Neuronal stem cell (in vitro differentiated cells): ENCODE measurements around the gene PRLR.

ENCODE experiments used
- DNase-seq: peaks from one replicate; pipeline ENCODE4 v3.0.0-alpha.2; 2013; ENCODE audit warnings: low spot score
- H2AFZ ChIP-seq: one replicate; pipeline ENCODE4 v1.6.1; 2013; ENCODE audit warnings: mild to moderate bottlenecking, low read length, inconsistent platforms
- H2AK5ac ChIP-seq: 2 replicates; pipeline ENCODE4 v1.6.1; 2013; ENCODE audit warnings: low read depth, mild to moderate bottlenecking, inconsistent platforms, low read length, moderate library complexity, mixed read lengths
- H2BK120ac ChIP-seq: 2 replicates; pipeline ENCODE4 v1.6.1; 2013; ENCODE audit warnings: low read depth, mild to moderate bottlenecking, inconsistent platforms, low read length, moderate library complexity, mixed read lengths
- H2BK12ac ChIP-seq: one replicate; pipeline ENCODE4 v1.6.1; 2013; ENCODE audit warnings: low read length, inconsistent platforms
- H2BK15ac ChIP-seq: 2 replicates; pipeline ENCODE4 v1.6.1; 2013; ENCODE audit warnings: mild to moderate bottlenecking, low read length, inconsistent platforms, mixed read lengths
- H2BK5ac ChIP-seq: one replicate; pipeline ENCODE4 v1.6.1; 2013; ENCODE audit warnings: inconsistent platforms, mild to moderate bottlenecking, low read length, moderate library complexity
- H3K14ac ChIP-seq: one replicate; pipeline ENCODE4 v1.6.1; 2013; ENCODE audit warnings: low read length, inconsistent platforms
- H3K18ac ChIP-seq: 2 replicates; pipeline ENCODE4 v1.6.1; 2013; ENCODE audit warnings: low read length, inconsistent platforms
- H3K23ac ChIP-seq: 2 replicates; pipeline ENCODE4 v1.6.1; 2013; ENCODE audit warnings: low read depth, mild to moderate bottlenecking, mixed read lengths, low read length, inconsistent platforms; ENCODE audit not compliant: poor library complexity
- H3K27ac ChIP-seq: replicated peaks from 3 replicates; pipeline ENCODE4 v1.5.1; 2013; ENCODE audit warnings: low read length, inconsistent platforms
- H3K27me3 ChIP-seq, 3 experiments: 2 replicates each; pipeline ENCODE4 v1.6.1; 2013; ENCODE audit warnings: low read length in 3 of 3, mild to moderate bottlenecking in 2 of 3, inconsistent platforms in 1 of 3, low read depth in 1 of 3, mixed read lengths in 1 of 3, moderate library complexity in 1 of 3; ENCODE audit not compliant: control insufficient read depth in 3 of 3, insufficient read depth in 3 of 3
- H3K36me3 ChIP-seq, 2 donors: replicated peaks in 1 of 2; 2 replicates each; pipeline ENCODE4 v1.6.1; 2013; ENCODE audit warnings: low read length in 2 of 2; ENCODE audit not compliant: control insufficient read depth in 2 of 2, insufficient read depth in 2 of 2
- H3K4ac ChIP-seq: 2 replicates; pipeline ENCODE4 v1.6.1; 2013; ENCODE audit warnings: inconsistent platforms, mild to moderate bottlenecking, low read length, moderate library complexity
- H3K4me1 ChIP-seq, 2 donors: 1 replicate in 1 of 2; 2 replicates in 1 of 2; pipeline ENCODE4 v1.6.1; 2013; ENCODE audit warnings: low read length in 2 of 2, low read depth in 1 of 2; ENCODE audit not compliant: control insufficient read depth in 2 of 2, insufficient read depth in 1 of 2
- H3K4me2 ChIP-seq: one replicate; pipeline ENCODE4 v1.6.1; 2013; ENCODE audit warnings: mild to moderate bottlenecking, low read length, inconsistent platforms; ENCODE audit not compliant: insufficient read depth, poor library complexity, severe bottlenecking
- H3K4me3 ChIP-seq, 2 donors: 2 replicates each; pipeline ENCODE4 v1.5.1; 2013; ENCODE audit warnings: low read length in 2 of 2, mild to moderate bottlenecking in 2 of 2, inconsistent platforms in 1 of 2, moderate library complexity in 1 of 2
- H3K79me1 ChIP-seq: one replicate; pipeline ENCODE4 v1.6.1; 2013; ENCODE audit warnings: low read depth, mild to moderate bottlenecking, inconsistent platforms, low read length, moderate library complexity
- H3K9ac ChIP-seq: one replicate; pipeline ENCODE4 v1.6.1; 2013; ENCODE audit warnings: mild to moderate bottlenecking, low read depth, low read length, inconsistent platforms; ENCODE audit not compliant: poor library complexity
- H3K9me3 ChIP-seq, 2 donors: replicated peaks in 1 of 2; 2 replicates each; pipeline versions ENCODE3 to v1.6.1; 2013; ENCODE audit warnings: low read length in 2 of 2, mild to moderate bottlenecking in 2 of 2, inconsistent platforms in 1 of 2, low read depth in 1 of 2, mixed read lengths in 1 of 2, moderate library complexity in 1 of 2; ENCODE audit not compliant: control insufficient read depth in 2 of 2, insufficient read depth in 1 of 2
- H4K8ac ChIP-seq: one replicate; pipeline ENCODE4 v1.6.1; 2013; ENCODE audit warnings: low read depth, mild to moderate bottlenecking, inconsistent platforms, low read length, moderate library complexity
- H4K91ac ChIP-seq: one replicate; pipeline ENCODE4 v1.6.1; 2013; ENCODE audit warnings: low read length, low read depth, mild to moderate bottlenecking, inconsistent platforms; ENCODE audit not compliant: poor library complexity
- WGBS, 2 donors: extraction: QIAGEN DNeasy Blood & Tissue Kit; methylation state at CpG; one replicate each; pipeline ENCODE4 v1.1.7; 2013; ENCODE audit warnings: missing lambda C conversion rate in 2 of 2, mixed read lengths in 1 of 2; ENCODE audit not compliant: insufficient read length in 2 of 2, insufficient replicate concordance in 1 of 2; ENCODE audit errors: extremely low coverage in 2 of 2; 5-methylcytosine and 5-hydroxymethylcytosine counted together

PRLR gene

DNA sequence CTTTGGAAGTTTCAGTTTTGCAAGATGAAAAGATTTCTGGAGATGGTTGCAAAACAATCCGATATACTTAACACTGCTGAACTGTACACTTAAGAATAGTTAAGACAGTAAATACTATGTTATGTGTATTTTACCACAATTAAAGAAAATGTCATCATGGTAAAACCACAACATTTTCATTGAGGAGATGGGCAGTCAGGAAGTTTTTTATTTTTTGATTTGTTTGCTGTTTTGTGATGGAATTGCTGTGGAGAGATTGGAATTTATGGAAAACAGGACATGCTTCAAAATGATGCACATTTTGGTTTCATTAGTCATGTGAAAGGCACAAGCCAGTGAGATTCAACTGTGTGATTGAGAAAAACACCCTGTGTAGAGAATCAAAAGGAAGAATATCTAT lies 92.1 kb downstream of the PRLR start:
- no peaks in the 10 kb centered on the region for H3K9me3 ChIP-seq
- H3K9ac ChIP-seq, result no peak overlapping the region
- no peak overlapping the region for H3K18ac ChIP-seq
- H4K8ac ChIP-seq, result no peak overlapping the region
- H3K36me3 ChIP-seq, result no peaks in the 10 kb centered on the region
- no peak overlapping the region for H2AFZ ChIP-seq
- no peak overlapping the region for H3K23ac ChIP-seq
- H2BK120ac ChIP-seq, result no peak overlapping the region
- no peak overlapping the region for H2BK15ac ChIP-seq
- H2BK5ac ChIP-seq, result no peak overlapping the region
- no peaks in the 10 kb centered on the region for H3K27me3 ChIP-seq
- no peak overlapping the region for H4K91ac ChIP-seq
- H3K4me2 ChIP-seq, result no peak overlapping the region
- no peak for DNase-seq
- no peak overlapping the region for H2BK12ac ChIP-seq
- no peak overlapping the region for H3K27ac ChIP-seq
- WGBS, 2 donors, result no CpG with 5 or more reads among the region's 1 CpG
- no peak overlapping the region for H2AK5ac ChIP-seq
- no peak overlapping the region for H3K4me3 ChIP-seq
- no peak overlapping the region for H3K4ac ChIP-seq
- H3K4me1 ChIP-seq, result no peaks in the 10 kb centered on the region
- no peak overlapping the region for H3K14ac ChIP-seq
- no peaks in the 10 kb centered on the region for H3K79me1 ChIP-seq

DNA sequence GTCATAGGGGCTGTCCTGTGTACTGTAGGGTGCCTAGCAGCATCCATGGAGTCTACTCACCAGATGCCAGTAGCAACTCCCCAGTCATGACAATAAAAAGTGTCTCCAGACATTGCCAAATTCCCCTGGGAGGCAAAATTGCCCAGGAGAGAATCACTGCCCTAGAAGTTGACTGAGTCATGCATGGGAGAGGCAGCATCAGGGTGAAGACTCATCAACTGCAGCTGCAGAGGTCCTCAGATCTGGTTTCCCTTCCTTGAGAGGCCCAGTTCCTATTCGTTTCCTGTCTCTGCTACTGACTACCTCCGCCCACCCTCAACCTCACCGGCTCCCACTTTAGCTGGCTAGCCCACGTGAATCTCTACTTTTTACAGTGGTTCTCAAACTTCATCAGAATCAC lies 93.9 kb downstream of the PRLR start:
- no peaks in the 10 kb centered on the region for H3K9me3 ChIP-seq
- no peak overlapping the region for H2AFZ ChIP-seq
- H3K36me3 ChIP-seq, result no peaks in the 10 kb centered on the region
- no peaks in the 10 kb centered on the region for H3K79me1 ChIP-seq
- no peak overlapping the region for H3K18ac ChIP-seq
- no peak overlapping the region for H3K14ac ChIP-seq
- no peak overlapping the region for H3K27ac ChIP-seq
- no peak overlapping the region for H2BK12ac ChIP-seq
- H3K4ac ChIP-seq, result no peak overlapping the region
- no peaks in the 10 kb centered on the region for H3K4me1 ChIP-seq
- H3K4me3 ChIP-seq, result peak overlapping the region in 1 of 2 donors; percentile 46
- no peak overlapping the region for H2AK5ac ChIP-seq
- H3K9ac ChIP-seq, result no peak overlapping the region
- H3K23ac ChIP-seq, result no peak overlapping the region
- H4K91ac ChIP-seq, result no peak overlapping the region
- H4K8ac ChIP-seq, result no peak overlapping the region
- no peak overlapping the region for H3K4me2 ChIP-seq
- no peak for DNase-seq
- H2BK15ac ChIP-seq, result no peak overlapping the region
- H2BK5ac ChIP-seq, result no peak overlapping the region
- no CpG with 5 or more reads among the region's 4 CpGs for WGBS, 2 donors
- no peaks in the 10 kb centered on the region for H3K27me3 ChIP-seq
- H2BK120ac ChIP-seq, result no peak overlapping the region

DNA sequence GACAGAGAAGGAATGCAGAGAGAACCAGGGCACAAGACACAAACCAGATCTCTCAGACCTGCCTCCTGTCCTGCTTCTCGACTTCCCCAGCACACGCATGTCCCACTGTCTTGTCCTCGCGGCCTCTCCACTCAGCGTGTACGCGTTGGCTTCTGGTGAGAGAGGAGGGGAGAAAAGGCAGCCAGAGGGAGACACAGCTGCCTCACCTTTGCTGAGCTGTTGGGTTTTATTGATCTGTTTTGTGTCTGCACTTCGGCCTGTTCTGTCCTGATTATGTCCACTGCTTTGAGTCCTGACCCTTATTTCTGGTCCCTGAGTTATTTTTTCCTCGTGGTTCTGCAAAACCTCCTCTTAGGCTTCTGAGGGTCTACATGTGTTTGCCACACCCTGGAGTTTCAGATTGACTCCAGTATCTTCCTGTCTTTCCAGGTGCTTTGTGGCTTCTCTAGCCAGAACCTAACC lies 95.0 kb downstream of the PRLR start:
- no peaks in the 10 kb centered on the region for H3K27me3 ChIP-seq
- no peak for DNase-seq
- no CpG with 5 or more reads among the region's 9 CpGs for WGBS, 2 donors

DNA sequence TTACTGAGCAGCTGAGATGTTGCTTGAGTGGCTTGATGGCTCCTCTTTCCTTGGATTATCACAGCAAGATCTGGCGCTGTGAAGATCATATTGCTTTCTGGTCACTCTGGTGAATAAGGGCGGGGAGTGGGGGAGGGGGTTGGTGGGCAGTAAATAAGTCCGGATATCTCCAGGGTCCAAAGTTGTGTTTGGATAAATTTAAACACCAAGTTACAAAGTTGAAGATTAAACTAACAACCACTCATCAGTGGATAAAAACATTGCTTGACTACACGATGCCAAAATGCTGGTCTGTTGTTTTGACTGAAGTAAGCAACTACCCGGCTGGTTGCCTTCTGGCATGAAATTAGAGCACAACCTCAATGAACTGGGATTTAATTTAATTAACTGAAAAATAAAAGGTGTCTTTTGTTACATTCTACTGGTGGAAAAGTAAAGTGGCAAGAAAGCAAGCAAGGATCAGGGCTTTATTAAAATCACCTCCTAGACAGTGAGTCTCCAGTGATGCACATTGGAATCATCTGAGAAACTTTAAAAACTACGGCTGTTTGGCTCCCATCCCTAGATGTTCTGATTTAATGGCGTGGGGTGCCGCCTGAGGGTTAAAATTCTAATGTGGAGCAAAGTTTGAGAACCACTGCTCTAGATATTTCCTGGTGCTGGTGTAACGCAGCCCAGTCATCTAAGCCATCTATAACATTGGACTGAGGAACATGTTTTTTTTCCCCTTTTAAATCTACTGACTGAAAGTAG lies 95.8 kb downstream of the PRLR start:
- no peak overlapping the region for H2BK12ac ChIP-seq
- H3K36me3 ChIP-seq, result no peaks in the 10 kb centered on the region
- WGBS, 2 donors, result no CpG with 5 or more reads among the region's 9 CpGs
- no peaks in the 10 kb centered on the region for H3K79me1 ChIP-seq
- no peak overlapping the region for H3K4me3 ChIP-seq
- H4K8ac ChIP-seq, result no peak overlapping the region
- no peak overlapping the region for H3K9ac ChIP-seq
- no peaks in the 10 kb centered on the region for H3K9me3 ChIP-seq
- no peak overlapping the region for H2AFZ ChIP-seq
- H3K4me1 ChIP-seq, result no peaks in the 10 kb centered on the region
- DNase-seq, result no peak
- no peak overlapping the region for H2BK120ac ChIP-seq
- H2BK5ac ChIP-seq, result no peak overlapping the region
- H3K14ac ChIP-seq, result no peak overlapping the region
- no peak overlapping the region for H2AK5ac ChIP-seq
- no peak overlapping the region for H3K23ac ChIP-seq
- no peak overlapping the region for H2BK15ac ChIP-seq
- no peaks in the 10 kb centered on the region for H3K27me3 ChIP-seq
- H3K4ac ChIP-seq, result no peak overlapping the region
- no peak overlapping the region for H3K27ac ChIP-seq
- no peak overlapping the region for H4K91ac ChIP-seq
- no peak overlapping the region for H3K4me2 ChIP-seq
- no peak overlapping the region for H3K18ac ChIP-seq

More for the DNA sequence above, 95.0 kb downstream of the PRLR start:
- Histone ChIP-seq H4K8ac (no peak overlapping the region), H3K4ac (no peak overlapping the region), H4K91ac (no peak overlapping the region), H2BK5ac (no peak overlapping the region), H3K9me3 (no peaks in the 10 kb centered on the region), H3K4me2 (no peak overlapping the region), H2BK15ac (no peak overlapping the region), H3K18ac (no peak overlapping the region), H3K36me3 (no peaks in the 10 kb centered on the region), H3K9ac (no peak overlapping the region), H3K4me3 (no peak overlapping the region), H2BK120ac (no peak overlapping the region), H3K79me1 (no peaks in the 10 kb centered on the region), H2AK5ac (no peak overlapping the region), H3K27ac (no peak overlapping the region), H3K4me1 (no peaks in the 10 kb centered on the region), H3K14ac (no peak overlapping the region), H2AFZ (no peak overlapping the region), H3K23ac (no peak overlapping the region), H2BK12ac (no peak overlapping the region)
